Mesendoderm (in vitro differentiated cells): ENCODE data around the gene KLHL40.

ENCODE experiments used
- DNase-seq: peaks from one replicate; pipeline ENCODE4 v3.0.0; 2013
- H2AK5ac ChIP-seq: 2 replicates; pipeline ENCODE4 v1.6.1; 2013; ENCODE audit warnings: low read length, inconsistent platforms
- H2BK120ac ChIP-seq: 2 replicates; pipeline ENCODE4 v1.6.1; 2013; ENCODE audit warnings: low read depth, mild to moderate bottlenecking, low read length, moderate library complexity, mixed read lengths
- H2BK15ac ChIP-seq: replicated peaks from 2 replicates; pipeline ENCODE4 v1.6.1; 2013; ENCODE audit warnings: low read depth, mild to moderate bottlenecking, moderate library complexity
- H2BK5ac ChIP-seq: 2 replicates; pipeline ENCODE4 v1.6.1; 2013; ENCODE audit warnings: low read length, inconsistent platforms
- H3K18ac ChIP-seq: 2 replicates; pipeline ENCODE4 v1.6.1; 2013; ENCODE audit warnings: mild to moderate bottlenecking, low read length, mixed read lengths
- H3K23ac ChIP-seq: one replicate; pipeline ENCODE4 v1.6.1; 2013; ENCODE audit warnings: low read length
- H3K27ac ChIP-seq: 2 replicates; pipeline ENCODE4 v1.5.1; 2013; ENCODE audit warnings: low read depth, mild to moderate bottlenecking, inconsistent platforms, low read length, moderate library complexity
- H3K27me3 ChIP-seq: 2 replicates; pipeline ENCODE4 v1.6.1; 2013; ENCODE audit warnings: low read length, control low read depth, mild to moderate bottlenecking, inconsistent platforms; ENCODE audit not compliant: insufficient read depth, poor library complexity
- H3K36me3 ChIP-seq: 2 replicates; pipeline ENCODE4 v1.6.1; 2013; ENCODE audit warnings: low read length, inconsistent platforms; ENCODE audit not compliant: control insufficient read depth, insufficient read depth
- H3K4ac ChIP-seq: one replicate; pipeline ENCODE4 v1.6.1; 2013; ENCODE audit warnings: low read depth, mild to moderate bottlenecking, low read length, moderate library complexity
- H3K4me1 ChIP-seq: 2 replicates; pipeline ENCODE4 v1.6.1; 2013; ENCODE audit warnings: low read depth, low read length, inconsistent platforms; ENCODE audit not compliant: control insufficient read depth
- H3K4me2 ChIP-seq: 2 replicates; pipeline ENCODE4 v1.6.1; 2013; ENCODE audit warnings: low read length
- H3K4me3 ChIP-seq: 2 replicates; pipeline ENCODE4 v1.5.1; 2013; ENCODE audit warnings: mild to moderate bottlenecking, low read length
- H3K56ac ChIP-seq: one replicate; pipeline ENCODE4 v1.6.1; 2013; ENCODE audit warnings: low read length
- H3K79me1 ChIP-seq: 2 replicates; pipeline ENCODE4 v1.6.1; 2013; ENCODE audit warnings: low read length, inconsistent platforms
- H3K79me2 ChIP-seq: 2 replicates; pipeline ENCODE4 v1.6.1; 2013; ENCODE audit warnings: mild to moderate bottlenecking, low read length; ENCODE audit not compliant: control insufficient read depth, insufficient read depth
- H3K9ac ChIP-seq: 2 replicates; pipeline ENCODE4 v1.6.1; 2013; ENCODE audit warnings: low read length, inconsistent platforms
- H4K5ac ChIP-seq: one replicate; pipeline ENCODE4 v1.6.1; 2013; ENCODE audit warnings: low read length
- H4K8ac ChIP-seq: one replicate; pipeline ENCODE4 v1.6.1; 2013; ENCODE audit warnings: low read depth, mild to moderate bottlenecking, control low read depth, low read length, moderate library complexity
- WGBS: extraction: QIAGEN DNeasy Blood & Tissue Kit; methylation state at CpG from one replicate; pipeline ENCODE4 v1.1.7; 2013; ENCODE audit warnings: low lambda C conversion rate, missing lambda C conversion rate; ENCODE audit not compliant: insufficient coverage; ENCODE audit errors: extremely low coverage; 5-methylcytosine and 5-hydroxymethylcytosine counted together

Gene KLHL40

DNA sequence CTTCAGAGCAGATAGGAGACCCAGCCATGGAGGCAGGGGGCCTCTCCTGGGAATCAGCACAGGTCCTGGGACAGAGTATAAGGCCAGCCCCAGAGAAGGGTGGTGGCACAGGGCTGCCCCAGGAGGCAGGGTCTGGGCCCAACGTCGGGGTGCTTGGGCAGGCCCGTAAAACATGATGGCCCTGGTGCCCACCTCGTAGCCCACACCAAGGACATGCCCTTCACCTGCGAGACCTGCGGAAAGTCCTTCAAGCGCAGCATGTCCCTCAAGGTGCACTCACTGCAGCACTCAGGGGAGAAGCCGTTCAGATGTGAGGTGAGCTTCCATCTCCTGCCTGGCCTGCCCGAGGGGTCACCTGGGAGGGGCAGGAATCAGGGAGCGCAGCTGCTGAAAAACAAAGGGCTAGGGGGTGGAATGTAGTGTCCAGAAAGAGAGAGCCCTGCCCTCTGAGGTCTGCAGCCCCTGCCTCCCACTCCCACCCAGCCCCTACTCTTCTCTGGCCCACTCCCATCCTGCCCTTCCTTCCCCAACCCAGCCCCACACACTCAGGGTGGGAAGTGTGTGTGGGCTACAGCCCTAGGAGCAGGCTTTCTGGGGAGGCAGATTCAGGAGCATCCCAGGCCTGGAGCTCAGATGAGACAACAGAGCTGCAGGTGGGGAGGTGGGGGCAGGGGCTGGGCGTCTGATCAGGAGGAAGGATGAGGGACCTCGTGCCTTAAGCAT, 22.4 kb upstream of the KLHL40 start:
- H3K36me3 ChIP-seq, result no peaks in the 10 kb centered on the region
- H3K9ac ChIP-seq, result no peak overlapping the region
- no peak overlapping the region for H3K23ac ChIP-seq
- H3K4me3 ChIP-seq, result no peak overlapping the region
- H4K8ac ChIP-seq, result no peak overlapping the region
- no peak overlapping the region for H2AK5ac ChIP-seq
- no peaks in the 10 kb centered on the region for H3K79me1 ChIP-seq
- no peak for DNase-seq
- H3K18ac ChIP-seq, result no peak overlapping the region
- WGBS, result no CpG with 5 or more reads among the region's 12 CpGs
- no peak overlapping the region for H2BK15ac ChIP-seq
- H3K27me3 ChIP-seq, result no peaks in the 10 kb centered on the region
- no peaks in the 10 kb centered on the region for H3K4me1 ChIP-seq
- H2BK5ac ChIP-seq, result no peak overlapping the region
- H3K4ac ChIP-seq, result no peak overlapping the region
- no peak overlapping the region for H4K5ac ChIP-seq
- H2BK120ac ChIP-seq, result no peak overlapping the region
- H3K4me2 ChIP-seq, result no peak overlapping the region
- no peaks in the 10 kb centered on the region for H3K79me2 ChIP-seq
- H3K56ac ChIP-seq, result no peak overlapping the region
- H3K27ac ChIP-seq, result no peak overlapping the region

DNA sequence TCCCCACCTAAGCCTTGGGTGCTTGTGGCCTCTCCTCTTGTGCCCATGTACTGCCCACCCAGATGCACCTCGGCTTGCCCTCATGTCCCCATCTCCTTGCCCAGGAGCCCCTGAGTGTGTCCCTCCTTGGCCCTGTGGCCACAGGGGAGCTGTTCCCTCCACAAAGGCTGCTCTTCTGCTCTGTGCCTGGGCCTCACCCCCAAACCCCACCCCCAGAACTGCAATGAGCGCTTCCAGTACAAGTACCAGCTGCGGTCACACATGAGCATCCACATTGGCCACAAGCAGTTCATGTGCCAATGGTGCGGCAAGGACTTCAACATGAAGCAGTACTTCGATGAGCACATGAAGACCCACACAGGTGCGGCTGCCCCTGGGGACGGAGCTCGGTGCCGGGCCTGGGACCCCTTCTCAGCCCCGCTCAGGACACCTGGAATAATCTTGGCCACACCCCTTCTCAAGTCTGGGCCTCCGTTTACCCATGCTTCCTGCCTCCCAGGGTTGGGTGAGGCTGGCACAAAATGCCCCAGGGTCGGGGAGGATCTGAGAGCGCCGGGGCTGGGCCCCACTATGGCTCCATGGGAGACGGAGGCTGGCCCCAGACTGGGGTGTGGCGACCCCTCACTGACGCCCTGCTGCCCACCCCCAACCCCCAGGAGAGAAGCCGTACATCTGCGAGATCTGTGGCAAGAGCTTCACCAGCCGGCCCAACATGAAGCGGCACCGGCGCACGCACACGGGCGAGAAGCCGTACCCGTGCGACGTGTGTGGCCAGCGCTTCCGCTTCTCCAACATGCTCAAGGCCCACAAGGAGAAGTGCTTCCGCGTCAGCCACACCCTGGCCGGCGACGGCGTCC, 21.5 kb upstream of the KLHL40 start:
- Histone ChIP-seq H3K18ac (no peak overlapping the region), H3K4me1 (no peaks in the 10 kb centered on the region), H2BK120ac (no peak overlapping the region), H2AK5ac (no peak overlapping the region), H2BK15ac (no peak overlapping the region), H3K79me2 (no peaks in the 10 kb centered on the region), H3K4me2 (no peak overlapping the region), H3K4ac (no peak overlapping the region), H3K27ac (no peak overlapping the region), H3K23ac (no peak overlapping the region), H2BK5ac (no peak overlapping the region), H3K79me1 (no peaks in the 10 kb centered on the region), H3K27me3 (no peaks in the 10 kb centered on the region), H4K5ac (no peak overlapping the region), H4K8ac (no peak overlapping the region), H3K36me3 (no peaks in the 10 kb centered on the region), H3K56ac (no peak overlapping the region), H3K4me3 (no peak overlapping the region), H3K9ac (no peak overlapping the region)
- no peak for DNase-seq
- no CpG with 5 or more reads among the region's 38 CpGs for WGBS

DNA sequence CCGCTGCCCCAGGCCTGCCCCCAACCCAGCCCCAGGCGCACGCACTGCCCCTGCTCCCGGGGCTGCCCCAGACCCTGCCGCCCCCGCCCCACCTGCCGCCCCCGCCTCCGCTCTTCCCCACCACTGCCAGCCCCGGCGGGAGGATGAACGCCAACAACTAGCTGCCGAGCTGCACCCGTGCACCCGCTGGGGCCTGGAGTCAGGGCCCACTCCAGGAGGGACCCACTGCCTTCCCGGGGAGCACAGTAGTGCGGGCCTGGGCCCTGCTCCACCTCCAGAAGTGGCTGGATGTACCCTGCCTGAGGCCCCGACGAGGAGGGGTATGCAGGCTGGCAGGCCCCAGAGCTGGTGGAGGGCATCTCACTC, 20.9 kb upstream of the KLHL40 start:
- Histone ChIP-seq H2BK120ac (no peak overlapping the region), H3K9ac (no peak overlapping the region), H3K36me3 (no peaks in the 10 kb centered on the region), H2BK5ac (no peak overlapping the region), H3K4ac (no peak overlapping the region), H3K18ac (no peak overlapping the region), H3K23ac (no peak overlapping the region), H3K27me3 (no peaks in the 10 kb centered on the region), H3K4me3 (no peak overlapping the region), H3K56ac (no peak overlapping the region), H3K4me1 (no peaks in the 10 kb centered on the region), H4K8ac (no peak overlapping the region), H3K79me2 (no peaks in the 10 kb centered on the region), H2BK15ac (no peak overlapping the region), H2AK5ac (no peak overlapping the region), H3K4me2 (no peak overlapping the region), H4K5ac (no peak overlapping the region), H3K79me1 (no peaks in the 10 kb centered on the region), H3K27ac (no peak overlapping the region)
- WGBS, result no CpG with 5 or more reads among the region's 19 CpGs
- no peak for DNase-seq

DNA sequence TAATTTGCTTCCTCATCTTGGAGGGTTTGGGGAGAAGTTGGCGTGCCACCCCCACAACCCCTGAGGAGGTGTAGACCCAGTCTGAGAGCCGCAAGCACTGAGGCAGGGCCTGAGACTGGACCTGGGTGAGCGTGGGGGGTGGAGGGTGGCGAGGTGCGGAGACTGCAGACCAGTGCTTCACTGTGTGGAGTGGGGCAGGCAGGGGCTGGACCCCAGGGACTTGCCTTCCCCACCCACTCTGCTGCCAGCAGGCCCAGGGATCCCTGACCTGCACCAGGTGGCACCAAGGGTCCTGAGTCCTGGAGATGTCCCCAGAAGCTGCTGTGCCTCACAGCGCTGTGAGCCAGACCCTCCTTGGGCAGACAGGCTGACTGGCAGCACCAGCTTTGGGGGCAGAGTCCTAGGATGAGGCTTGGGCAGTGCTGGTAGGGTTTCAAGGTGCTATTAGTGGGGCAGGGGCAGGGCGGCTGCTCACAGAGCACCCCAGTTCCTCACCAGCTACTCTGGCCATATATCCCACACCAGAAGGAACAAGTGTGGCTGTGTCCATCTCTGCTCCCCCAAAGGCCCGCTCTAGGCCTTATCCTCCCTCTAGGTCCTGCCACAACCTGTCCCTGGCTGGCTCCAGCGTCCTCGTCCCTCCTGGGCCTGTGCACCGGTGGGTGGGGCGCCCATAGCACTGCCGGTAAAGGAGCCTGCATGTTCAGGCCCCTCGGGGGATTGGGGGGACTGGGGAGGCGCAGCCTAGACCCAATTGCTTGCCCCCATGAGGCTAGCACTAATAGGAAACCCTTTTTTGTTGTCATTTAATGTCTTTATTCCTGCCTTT, 20.1 kb upstream of the KLHL40 start:
- Histone ChIP-seq H2BK15ac (no peak overlapping the region), H3K27me3 (no peaks in the 10 kb centered on the region), H3K23ac (no peak overlapping the region), H2AK5ac (no peak overlapping the region), H3K4me1 (no peaks in the 10 kb centered on the region), H2BK5ac (no peak overlapping the region), H3K79me1 (no peaks in the 10 kb centered on the region), H3K27ac (no peak overlapping the region), H2BK120ac (no peak overlapping the region), H3K4me3 (no peak overlapping the region), H3K36me3 (no peaks in the 10 kb centered on the region), H3K4me2 (no peak overlapping the region), H3K9ac (no peak overlapping the region), H3K4ac (no peak overlapping the region), H4K5ac (no peak overlapping the region), H4K8ac (no peak overlapping the region), H3K79me2 (no peaks in the 10 kb centered on the region), H3K56ac (no peak overlapping the region), H3K18ac (no peak overlapping the region)
- no CpG with 5 or more reads among the region's 15 CpGs for WGBS
- DNase-seq, result no peak

DNA sequence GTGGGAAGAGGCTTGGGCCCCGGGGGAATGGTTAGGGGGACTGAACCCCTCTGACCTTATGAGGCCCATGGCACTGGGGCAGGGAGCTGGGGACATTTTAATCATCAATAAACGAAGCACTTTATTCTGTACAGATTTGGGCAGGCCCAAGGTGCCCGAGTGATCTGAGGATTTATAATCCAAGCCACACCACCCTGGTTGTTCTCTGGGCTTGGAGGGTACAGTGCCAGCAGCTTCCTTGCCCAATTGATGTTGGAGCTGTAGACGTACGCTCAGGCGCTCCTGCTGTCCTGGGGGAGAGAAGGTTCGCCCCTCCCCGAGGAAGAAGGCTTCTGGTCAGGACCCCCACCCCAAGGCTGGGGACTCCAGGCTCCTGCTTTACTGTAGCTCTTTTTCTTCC, 19.3 kb upstream of the KLHL40 start:
- no peak overlapping the region for H4K5ac ChIP-seq
- no peak overlapping the region for H3K23ac ChIP-seq
- H3K4ac ChIP-seq, result no peak overlapping the region
- H2BK15ac ChIP-seq, result no peak overlapping the region
- WGBS, result no CpG with 5 or more reads among the region's 8 CpGs
- no peak overlapping the region for H3K18ac ChIP-seq
- no peaks in the 10 kb centered on the region for H3K36me3 ChIP-seq
- H3K56ac ChIP-seq, result no peak overlapping the region
- no peak overlapping the region for H3K4me2 ChIP-seq
- DNase-seq, result no peak
- no peak overlapping the region for H2AK5ac ChIP-seq
- no peak overlapping the region for H3K4me3 ChIP-seq
- H3K4me1 ChIP-seq, result no peaks in the 10 kb centered on the region
- H3K79me1 ChIP-seq, result no peaks in the 10 kb centered on the region
- H4K8ac ChIP-seq, result no peak overlapping the region
- H3K27me3 ChIP-seq, result no peaks in the 10 kb centered on the region
- H2BK120ac ChIP-seq, result no peak overlapping the region
- H3K27ac ChIP-seq, result no peak overlapping the region
- no peak overlapping the region for H2BK5ac ChIP-seq
- H3K79me2 ChIP-seq, result no peaks in the 10 kb centered on the region
- no peak overlapping the region for H3K9ac ChIP-seq
